ENCODE measurements around the gene CCDC148.
"Not testable (repeated sequence)": the region's sequence is repeated elsewhere in the genome, so short reads cannot be mapped to it uniquely, and the experiment has no call there.

The CCDC148 gene

GRCh38 chr2:158388159-158388558 is 68.4 kb downstream of the CCDC148 start:
- Histone ChIP-seq H3K4me1 (ENCODE audit: insufficient read depth, low read length) (no peaks in the 10 kb centered on the region), H3K27ac (ENCODE audit: low read length) (no peak overlapping the region), H3K36me3 (ENCODE audit: insufficient read depth, low read depth, low read length) (no peaks in the 10 kb centered on the region), H3K27me3 (ENCODE audit: insufficient read depth, low read length) (no peaks in the 10 kb centered on the region), H3K4me3 (ENCODE audit: low read length) (no peak overlapping the region), H3K9ac (ENCODE audit: low read depth, low read length) (no peak overlapping the region), H3K9me3 (ENCODE audit: insufficient read depth, low read depth, low read length) (no peaks in the 10 kb centered on the region)

- Histone ChIP-seq H3K36me3 (ENCODE audit: insufficient read depth, low read depth, low read length) (no peaks in the 10 kb centered on the region), H3K9me3 (ENCODE audit: insufficient read depth, low read depth, low read length) (peaks cover 8% of the 10 kb centered on the region; the same call in 1 of the 2 replicates), H3K27ac (ENCODE audit: low read length) (no peak overlapping the region), H3K4me1 (ENCODE audit: insufficient read depth, low read length) (no peaks in the 10 kb centered on the region), H3K9ac (ENCODE audit: low read depth, low read length) (no peak overlapping the region), H3K4me3 (ENCODE audit: low read length) (no peak overlapping the region), H3K27me3 (ENCODE audit: insufficient read depth, low read length) (no peaks in the 10 kb centered on the region)
Measured at GRCh38 chr2:158385646-158386045, 70.9 kb downstream of the CCDC148 start.

GRCh38 chr2:158381978-158382377 is 74.6 kb downstream of the CCDC148 start:
- no peak overlapping the region for H3K4me3 ChIP-seq (ENCODE audit: low read length)
- no peak overlapping the region for H3K27ac ChIP-seq (ENCODE audit: low read length)
- peaks cover 8% of the 10 kb centered on the region; the same call in 1 of the 2 replicates for H3K9me3 ChIP-seq (ENCODE audit: insufficient read depth, low read depth, low read length)
- H3K36me3 ChIP-seq (ENCODE audit: insufficient read depth, low read depth, low read length) = no peaks in the 10 kb centered on the region
- H3K27me3 ChIP-seq (ENCODE audit: insufficient read depth, low read length) = no peaks in the 10 kb centered on the region
- H3K9ac ChIP-seq (ENCODE audit: low read depth, low read length) = no peak overlapping the region
- no peaks in the 10 kb centered on the region for H3K4me1 ChIP-seq (ENCODE audit: insufficient read depth, low read length)

- Histone ChIP-seq H3K9ac (ENCODE audit: low read depth, low read length) (no peak overlapping the region), H3K4me1 (ENCODE audit: insufficient read depth, low read length) (no peaks in the 10 kb centered on the region), H3K27ac (ENCODE audit: low read length) (no peak overlapping the region), H3K36me3 (ENCODE audit: insufficient read depth, low read depth, low read length) (no peaks in the 10 kb centered on the region), H3K27me3 (ENCODE audit: insufficient read depth, low read length) (no peaks in the 10 kb centered on the region), H3K9me3 (ENCODE audit: insufficient read depth, low read depth, low read length) (peaks cover 8% of the 10 kb centered on the region; the same call in 1 of the 2 replicates), H3K4me3 (ENCODE audit: low read length) (no peak overlapping the region)
Measured at GRCh38 chr2:158381205-158381604, 75.3 kb downstream of the CCDC148 start.

- no peak overlapping the region for H3K27ac ChIP-seq (ENCODE audit: low read length)
- H3K36me3 ChIP-seq (ENCODE audit: insufficient read depth, low read depth, low read length) = no peaks in the 10 kb centered on the region
- H3K4me3 ChIP-seq (ENCODE audit: low read length) = no peak overlapping the region
- no peaks in the 10 kb centered on the region for H3K4me1 ChIP-seq (ENCODE audit: insufficient read depth, low read length)
- no peaks in the 10 kb centered on the region for H3K27me3 ChIP-seq (ENCODE audit: insufficient read depth, low read length)
- no peak overlapping the region for H3K9ac ChIP-seq (ENCODE audit: low read depth, low read length)
- peaks cover 8% of the 10 kb centered on the region; the same call in 1 of the 2 replicates for H3K9me3 ChIP-seq (ENCODE audit: insufficient read depth, low read depth, low read length)
Measured at GRCh38 chr2:158380746-158381145, 75.8 kb downstream of the CCDC148 start.

- Histone ChIP-seq H3K4me1 (ENCODE audit: insufficient read depth, low read length) (no peaks in the 10 kb centered on the region), H3K9ac (ENCODE audit: low read depth, low read length) (no peak overlapping the region), H3K27ac (ENCODE audit: low read length) (no peak overlapping the region), H3K4me3 (ENCODE audit: low read length) (no peak overlapping the region), H3K27me3 (ENCODE audit: insufficient read depth, low read length) (no peaks in the 10 kb centered on the region), H3K36me3 (ENCODE audit: insufficient read depth, low read depth, low read length) (no peaks in the 10 kb centered on the region), H3K9me3 (ENCODE audit: insufficient read depth, low read depth, low read length) (peaks cover 8% of the 10 kb centered on the region; the same call in 1 of the 2 replicates)
Measured at GRCh38 chr2:158378926-158379325, 77.6 kb downstream of the CCDC148 start.

GRCh38 chr2:158366342-158366741 is 90.2 kb downstream of the CCDC148 start:
- Histone ChIP-seq H3K9me3 (ENCODE audit: insufficient read depth, low read depth, low read length) (no peaks in the 10 kb centered on the region), H3K4me3 (ENCODE audit: low read length) (no peak overlapping the region), H3K36me3 (ENCODE audit: insufficient read depth, low read depth, low read length) (no peaks in the 10 kb centered on the region), H3K27me3 (ENCODE audit: insufficient read depth, low read length) (no peaks in the 10 kb centered on the region), H3K27ac (ENCODE audit: low read length) (no peak overlapping the region), H3K9ac (ENCODE audit: low read depth, low read length) (no peak overlapping the region), H3K4me1 (ENCODE audit: insufficient read depth, low read length) (no peaks in the 10 kb centered on the region)

- Histone ChIP-seq H3K27me3 (ENCODE audit: insufficient read depth, low read length) (no peaks in the 10 kb centered on the region), H3K9ac (ENCODE audit: low read depth, low read length) (no peak overlapping the region), H3K9me3 (ENCODE audit: insufficient read depth, low read depth, low read length) (no peaks in the 10 kb centered on the region), H3K36me3 (ENCODE audit: insufficient read depth, low read depth, low read length) (no peaks in the 10 kb centered on the region), H3K4me3 (ENCODE audit: low read length) (no peak overlapping the region), H3K4me1 (ENCODE audit: insufficient read depth, low read length) (no peaks in the 10 kb centered on the region), H3K27ac (ENCODE audit: low read length) (no peak overlapping the region)
Measured at GRCh38 chr2:158359846-158360245, 96.7 kb downstream of the CCDC148 start.

GRCh38 chr2:158357699-158358098 is 98.9 kb downstream of the CCDC148 start:
- no peak overlapping the region for H3K4me3 ChIP-seq (ENCODE audit: low read length)
- no peaks in the 10 kb centered on the region for H3K27me3 ChIP-seq (ENCODE audit: insufficient read depth, low read length)
- no peaks in the 10 kb centered on the region for H3K9me3 ChIP-seq (ENCODE audit: insufficient read depth, low read depth, low read length)
- H3K36me3 ChIP-seq (ENCODE audit: insufficient read depth, low read depth, low read length) = no peaks in the 10 kb centered on the region
- H3K27ac ChIP-seq (ENCODE audit: low read length) = no peak overlapping the region
- H3K9ac ChIP-seq (ENCODE audit: low read depth, low read length) = no peak overlapping the region
- no peaks in the 10 kb centered on the region for H3K4me1 ChIP-seq (ENCODE audit: insufficient read depth, low read length)

GRCh38 chr2:158357122-158357521 is 99.4 kb downstream of the CCDC148 start:
- Histone ChIP-seq H3K9me3 (ENCODE audit: insufficient read depth, low read depth, low read length) (no peaks in the 10 kb centered on the region), H3K9ac (ENCODE audit: low read depth, low read length) (no peak overlapping the region), H3K4me3 (ENCODE audit: low read length) (no peak overlapping the region), H3K27ac (ENCODE audit: low read length) (no peak overlapping the region), H3K36me3 (ENCODE audit: insufficient read depth, low read depth, low read length) (no peaks in the 10 kb centered on the region), H3K27me3 (ENCODE audit: insufficient read depth, low read length) (no peaks in the 10 kb centered on the region), H3K4me1 (ENCODE audit: insufficient read depth, low read length) (no peaks in the 10 kb centered on the region)

- H3K9me3 ChIP-seq (ENCODE audit: insufficient read depth, low read depth, low read length); H3K9ac ChIP-seq (ENCODE audit: low read depth, low read length); H3K4me3 ChIP-seq (ENCODE audit: low read length); H3K36me3 ChIP-seq (ENCODE audit: insufficient read depth, low read depth, low read length); H3K27ac ChIP-seq (ENCODE audit: low read length); H3K4me1 ChIP-seq (ENCODE audit: insufficient read depth, low read length); H3K27me3 ChIP-seq (ENCODE audit: insufficient read depth, low read length): not testable (repeated sequence)
Measured at GRCh38 chr2:158351466-158351816, 105.1 kb downstream of the CCDC148 start.

- H3K4me3 ChIP-seq (ENCODE audit: low read length); H3K36me3 ChIP-seq (ENCODE audit: insufficient read depth, low read depth, low read length); H3K9me3 ChIP-seq (ENCODE audit: insufficient read depth, low read depth, low read length); H3K9ac ChIP-seq (ENCODE audit: low read depth, low read length); H3K27ac ChIP-seq (ENCODE audit: low read length); H3K4me1 ChIP-seq (ENCODE audit: insufficient read depth, low read length); H3K27me3 ChIP-seq (ENCODE audit: insufficient read depth, low read length): not testable (repeated sequence)
Measured at GRCh38 chr2:158350751-158351465, 105.6 kb downstream of the CCDC148 start.

Data from iPS-20b (cell line).